Measurements from ENCODE around the gene PNMA8B. TPM values are rescaled to one million over a fixed set of nuclear protein-coding genes. Genes with fewer than 3 reads are reported as not detected.

The PNMA8B gene
- total RNA-seq, 1 experiment from 2014 or later, result not detected

DNA sequence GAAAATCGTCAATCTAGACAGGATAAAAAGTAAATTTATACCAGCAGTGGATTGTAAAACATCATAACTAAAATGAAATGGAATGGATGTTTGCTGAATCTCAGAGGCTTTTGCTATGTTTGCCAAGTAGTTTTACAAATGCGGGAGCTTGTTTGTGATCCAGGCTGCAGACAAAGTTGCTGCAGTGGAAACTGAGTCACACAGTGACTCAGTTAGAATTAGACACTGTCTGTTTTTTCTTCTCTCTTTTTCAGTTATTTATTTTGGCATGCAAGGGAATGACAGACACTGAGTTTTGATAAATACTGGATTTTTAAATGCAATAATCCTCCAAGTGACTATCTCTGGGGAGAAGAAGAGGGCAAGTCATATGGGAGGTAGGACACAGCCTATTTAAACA is 19.7 kb downstream of the PNMA8B start:
- H3K27ac Mint-ChIP-seq (ENCODE audit: unreplicated experiment), result no peak overlapping the region
- no peak for DNase-seq
- CTCF ChIA-PET, result interaction anchor here (0.7 kb wide), 2 partner anchors 8 to 345 kb away, joined by 5 read pairs; no protein-coding TSS in a partner anchor
- no peak overlapping the region for H3K4me3 Mint-ChIP-seq (ENCODE audit: low read depth, unreplicated experiment)
- H3K27me3 Mint-ChIP-seq (ENCODE audit: unreplicated experiment), result peaks cover 52% of the 10 kb centered on the region
- no peaks in the 10 kb centered on the region for H3K9me3 Mint-ChIP-seq (ENCODE audit: low read depth, unreplicated experiment)
- no peaks in the 10 kb centered on the region for H3K36me3 Mint-ChIP-seq (ENCODE audit: insufficient read depth, unreplicated experiment)
- H3K4me1 Mint-ChIP-seq (ENCODE audit: low read depth, unreplicated experiment), result no peaks in the 10 kb centered on the region
- BruUV-seq (replicated peaks), result no TSS peak
- TF ChIP-seq, protein P1, sequence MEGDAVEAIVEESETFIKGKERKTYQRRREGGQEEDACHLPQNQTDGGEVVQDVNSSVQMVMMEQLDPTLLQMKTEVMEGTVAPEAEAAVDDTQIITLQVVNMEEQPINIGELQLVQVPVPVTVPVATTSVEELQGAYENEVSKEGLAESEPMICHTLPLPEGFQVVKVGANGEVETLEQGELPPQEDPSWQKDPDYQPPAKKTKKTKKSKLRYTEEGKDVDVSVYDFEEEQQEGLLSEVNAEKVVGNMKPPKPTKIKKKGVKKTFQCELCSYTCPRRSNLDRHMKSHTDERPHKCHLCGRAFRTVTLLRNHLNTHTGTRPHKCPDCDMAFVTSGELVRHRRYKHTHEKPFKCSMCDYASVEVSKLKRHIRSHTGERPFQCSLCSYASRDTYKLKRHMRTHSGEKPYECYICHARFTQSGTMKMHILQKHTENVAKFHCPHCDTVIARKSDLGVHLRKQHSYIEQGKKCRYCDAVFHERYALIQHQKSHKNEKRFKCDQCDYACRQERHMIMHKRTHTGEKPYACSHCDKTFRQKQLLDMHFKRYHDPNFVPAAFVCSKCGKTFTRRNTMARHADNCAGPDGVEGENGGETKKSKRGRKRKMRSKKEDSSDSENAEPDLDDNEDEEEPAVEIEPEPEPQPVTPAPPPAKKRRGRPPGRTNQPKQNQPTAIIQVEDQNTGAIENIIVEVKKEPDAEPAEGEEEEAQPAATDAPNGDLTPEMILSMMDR (IDR thresholded peaks at IDR 0.05; ENCODE audit: unreplicated experiment), result no peak
- intact Hi-C loops (cut with micrococcal nuclease; ENCODE audit: unreplicated experiment), result no loop called here

DNA sequence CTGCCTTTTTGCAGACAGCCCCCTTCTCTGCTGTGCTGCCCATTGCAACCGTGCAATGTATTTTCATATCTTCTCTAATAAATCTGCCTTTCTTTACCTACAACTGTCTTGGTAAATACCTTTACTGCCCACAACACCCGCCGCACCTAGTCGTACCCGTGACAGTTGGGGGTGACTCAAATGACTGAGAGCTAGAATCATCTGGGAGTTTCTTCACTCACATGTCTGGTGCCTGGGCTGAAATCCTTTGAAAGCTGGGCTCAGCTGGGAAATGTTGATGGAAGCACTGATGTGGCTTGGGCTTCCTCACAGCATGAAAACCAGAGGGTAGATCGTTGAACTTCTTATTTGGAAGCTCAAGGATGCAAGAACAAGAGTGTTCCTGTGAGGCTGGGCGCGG is 21.5 kb downstream of the PNMA8B start:
- no peak overlapping the region for H3K27ac Mint-ChIP-seq (ENCODE audit: unreplicated experiment)
- no peak overlapping the region for H3K4me3 Mint-ChIP-seq (ENCODE audit: low read depth, unreplicated experiment)
- H3K27me3 Mint-ChIP-seq (ENCODE audit: unreplicated experiment), result peaks cover 59% of the 10 kb centered on the region
- DNase-seq, result no peak
- CTCF ChIA-PET, result interaction anchor here (0.6 to 1.1 kb wide), 4 partner anchors 25 to 218 kb away, joined by 3 to 7 read pairs (median 4); no protein-coding TSS in a partner anchor
- no TSS peak for BruUV-seq (replicated peaks)
- H3K9me3 Mint-ChIP-seq (ENCODE audit: low read depth, unreplicated experiment), result peaks cover 5% of the 10 kb centered on the region
- no peaks in the 10 kb centered on the region for H3K36me3 Mint-ChIP-seq (ENCODE audit: insufficient read depth, unreplicated experiment)
- H3K4me1 Mint-ChIP-seq (ENCODE audit: low read depth, unreplicated experiment), result no peaks in the 10 kb centered on the region
- TF ChIP-seq, protein P1 (IDR thresholded peaks at IDR 0.05; ENCODE audit: unreplicated experiment), result no peak
- intact Hi-C loops (cut with micrococcal nuclease; ENCODE audit: unreplicated experiment), result no loop called here

DNA sequence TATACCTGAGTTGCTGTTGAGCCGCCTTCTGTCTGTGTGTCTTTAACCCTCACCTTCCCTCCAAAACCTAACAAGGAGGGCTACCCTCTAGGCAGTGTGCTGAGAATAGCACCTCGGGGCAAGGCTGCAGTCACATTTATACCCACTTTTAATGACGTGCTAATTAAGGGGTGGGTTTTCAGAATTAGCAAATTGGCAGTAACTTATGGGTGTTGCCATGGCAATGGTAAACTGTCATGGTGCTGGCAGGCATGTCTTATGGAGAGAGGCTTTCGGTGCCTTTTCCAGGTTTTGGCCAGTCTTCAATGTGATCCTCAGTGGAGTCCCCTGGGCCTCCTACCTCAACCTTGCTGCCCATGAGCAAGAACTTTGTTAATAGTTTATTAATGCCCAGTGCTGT is 23.1 kb downstream of the PNMA8B start:
- CTCF ChIA-PET, result no interaction called here
- DNase-seq, result no peak
- TF ChIP-seq, protein P1 (IDR thresholded peaks at IDR 0.05; ENCODE audit: unreplicated experiment), result no peak
- Mint-ChIP-seq H3K27ac (ENCODE audit: unreplicated experiment) (no peak overlapping the region), H3K9me3 (ENCODE audit: low read depth, unreplicated experiment) (peaks cover 5% of the 10 kb centered on the region), H3K36me3 (ENCODE audit: insufficient read depth, unreplicated experiment) (no peaks in the 10 kb centered on the region), H3K4me3 (ENCODE audit: low read depth, unreplicated experiment) (no peak overlapping the region), H3K4me1 (ENCODE audit: low read depth, unreplicated experiment) (no peaks in the 10 kb centered on the region), H3K27me3 (ENCODE audit: unreplicated experiment) (peaks cover 61% of the 10 kb centered on the region)
- intact Hi-C loops (cut with micrococcal nuclease; ENCODE audit: unreplicated experiment), result no loop called here
- no TSS peak for BruUV-seq (replicated peaks)

DNA sequence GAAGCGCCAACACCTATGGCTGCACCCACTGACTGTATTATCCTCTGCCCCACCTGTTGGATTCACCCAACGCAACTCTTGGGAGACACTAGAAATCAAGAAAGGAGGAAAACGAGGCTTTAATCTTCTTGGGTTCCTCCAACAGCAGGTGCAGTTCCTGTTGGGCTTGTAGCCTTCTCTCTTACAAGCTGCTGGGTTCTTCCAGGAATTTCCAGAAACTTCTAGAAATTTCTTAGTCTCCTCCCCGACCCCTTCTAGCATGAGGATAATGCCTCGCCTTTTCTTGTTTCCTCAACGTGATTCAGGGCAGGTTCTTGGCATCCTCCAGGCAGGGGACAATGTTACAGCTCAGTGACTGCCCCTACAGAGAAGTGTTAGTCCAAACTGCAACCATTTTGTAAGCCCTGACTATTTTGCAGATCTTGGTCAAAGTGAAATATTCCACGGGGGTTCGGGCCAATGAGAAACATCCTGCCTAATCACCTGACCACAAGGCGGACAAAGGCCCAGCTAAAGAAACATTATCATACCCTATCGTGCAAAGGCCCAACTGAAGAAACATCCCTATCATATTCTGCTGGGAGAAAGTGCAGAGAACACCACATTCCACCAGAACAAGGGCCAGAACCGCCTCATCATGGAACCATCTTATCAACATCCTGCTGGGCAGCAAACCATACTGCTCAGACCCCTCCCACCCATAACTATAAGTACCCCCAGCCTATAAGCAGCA is 23.7 kb downstream of the PNMA8B start:
- TF ChIP-seq, protein P1 (IDR thresholded peaks at IDR 0.05; ENCODE audit: unreplicated experiment), result no peak
- H3K36me3 Mint-ChIP-seq (ENCODE audit: insufficient read depth, unreplicated experiment), result no peaks in the 10 kb centered on the region
- H3K27me3 Mint-ChIP-seq (ENCODE audit: unreplicated experiment), result peaks cover 67% of the 10 kb centered on the region
- peaks cover 5% of the 10 kb centered on the region for H3K9me3 Mint-ChIP-seq (ENCODE audit: low read depth, unreplicated experiment)
- no peak for DNase-seq
- H3K4me1 Mint-ChIP-seq (ENCODE audit: low read depth, unreplicated experiment), result no peaks in the 10 kb centered on the region
- H3K27ac Mint-ChIP-seq (ENCODE audit: unreplicated experiment), result no peak overlapping the region
- no peak overlapping the region for H3K4me3 Mint-ChIP-seq (ENCODE audit: low read depth, unreplicated experiment)
- intact Hi-C loops (cut with micrococcal nuclease; ENCODE audit: unreplicated experiment), result no loop called here
- BruUV-seq (replicated peaks), result no TSS peak
- CTCF ChIA-PET, result interaction anchor here (0.6 kb wide), 1 partner anchor 19 kb away, joined by 5 read pairs; no protein-coding TSS in a partner anchor
